Measurements from ENCODE around the gene P2RY12. TPM values are rescaled to one million over a fixed set of nuclear protein-coding genes. Genes with fewer than 3 reads are reported as not detected.
A peak's percentile ranks its signal among the peaks of the same experiment; 100 is the strongest.

The P2RY12 gene
- polyA plus RNA-seq, 4 donors = 0.54 to 2.2 (median 0.75) TPM; not detected in 1

DNA sequence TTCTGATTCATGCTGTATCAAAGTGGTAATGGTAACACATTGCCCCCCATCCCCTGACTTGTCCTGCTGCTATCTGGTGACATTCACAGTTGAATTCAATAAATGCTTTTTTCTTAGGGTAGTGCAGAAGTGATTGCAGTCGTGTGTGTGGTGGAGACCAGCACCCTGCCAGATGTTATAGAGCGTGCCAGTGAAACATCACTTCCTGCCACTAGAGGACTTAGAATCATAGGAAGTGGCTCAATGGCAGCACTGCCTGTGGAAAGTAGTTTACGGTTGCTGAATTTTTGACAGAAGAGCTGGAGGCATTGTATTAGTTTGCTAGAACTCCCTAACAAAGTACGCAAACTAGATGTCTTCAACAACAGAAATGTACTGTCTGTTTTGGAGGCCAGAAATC lies 37.4 kb upstream of the P2RY12 start:
- no peak for DNase-seq
- H3K27ac ChIP-seq (ENCODE audit: low read depth in 1 of 3, low read length in 2 of 3) = no peak overlapping the region
- H3K4me3 ChIP-seq (ENCODE audit: low read depth in 1 of 3, low read length in 3 of 3) = no peak overlapping the region
- peaks cover 0 to 2% (median 0%) of the 10 kb centered on the region in 3 donors for H3K36me3 ChIP-seq (ENCODE audit: control insufficient read depth in 3 of 3, insufficient read depth in 2 of 3, low read depth in 1 of 3, low read length in 3 of 3)
- H3K9me3 ChIP-seq (ENCODE audit: control insufficient read depth in 2 of 2, insufficient read depth in 1 of 2, low read depth in 1 of 2, low read length in 1 of 2) = no peaks in the 10 kb centered on the region
- no peak for FAIRE-seq
- H3K4me1 ChIP-seq (ENCODE audit: control insufficient read depth in 3 of 3, insufficient read depth in 2 of 3, low read depth in 1 of 3, low read length in 2 of 3) = no peaks in the 10 kb centered on the region
- no peaks in the 10 kb centered on the region for H3K27me3 ChIP-seq (ENCODE audit: control insufficient read depth in 3 of 3, insufficient read depth in 3 of 3, low read length in 3 of 3)
- WGBS, 3 donors = 77 to 90% (median 77%) methylated on average over 4 of the region's 4 CpGs

DNA sequence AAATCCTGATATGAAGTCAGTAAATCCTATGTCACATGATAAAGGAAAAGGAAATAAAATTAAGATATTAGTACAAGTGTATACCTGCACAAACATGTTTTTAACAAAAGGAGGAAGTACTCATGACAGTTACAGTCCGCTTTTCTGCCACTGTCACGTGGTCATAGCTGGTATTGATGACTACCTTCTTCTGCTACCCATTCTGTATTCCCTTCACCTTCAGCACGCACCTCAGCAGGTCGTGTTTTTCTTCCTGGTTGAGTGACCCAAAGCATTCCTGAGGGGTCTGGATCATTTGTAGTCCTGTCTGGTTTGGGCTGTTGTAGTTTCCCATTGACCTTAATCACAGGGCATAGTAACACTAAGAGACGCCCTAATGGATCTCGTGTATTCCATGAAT lies 35.3 kb upstream of the P2RY12 start:
- FAIRE-seq (no peak), DNase-seq (no peak)
- no peak overlapping the region for H3K4me3 ChIP-seq (ENCODE audit: low read depth in 1 of 3, low read length in 3 of 3)
- H3K27me3 ChIP-seq (ENCODE audit: control insufficient read depth in 3 of 3, insufficient read depth in 3 of 3, low read length in 3 of 3) = no peaks in the 10 kb centered on the region
- H3K4me1 ChIP-seq (ENCODE audit: control insufficient read depth in 3 of 3, insufficient read depth in 2 of 3, low read depth in 1 of 3, low read length in 2 of 3) = no peaks in the 10 kb centered on the region
- WGBS, 3 donors = 76 to 85% (median 80%) methylated on average over 6 of the region's 6 CpGs
- no peak overlapping the region for H3K27ac ChIP-seq (ENCODE audit: low read depth in 1 of 3, low read length in 2 of 3)
- no peaks in the 10 kb centered on the region for H3K9me3 ChIP-seq (ENCODE audit: control insufficient read depth in 2 of 2, insufficient read depth in 1 of 2, low read depth in 1 of 2, low read length in 1 of 2)
- H3K36me3 ChIP-seq (ENCODE audit: control insufficient read depth in 3 of 3, insufficient read depth in 2 of 3, low read depth in 1 of 3, low read length in 3 of 3) = peaks cover 0 to 4% (median 0%) of the 10 kb centered on the region in 3 donors

DNA sequence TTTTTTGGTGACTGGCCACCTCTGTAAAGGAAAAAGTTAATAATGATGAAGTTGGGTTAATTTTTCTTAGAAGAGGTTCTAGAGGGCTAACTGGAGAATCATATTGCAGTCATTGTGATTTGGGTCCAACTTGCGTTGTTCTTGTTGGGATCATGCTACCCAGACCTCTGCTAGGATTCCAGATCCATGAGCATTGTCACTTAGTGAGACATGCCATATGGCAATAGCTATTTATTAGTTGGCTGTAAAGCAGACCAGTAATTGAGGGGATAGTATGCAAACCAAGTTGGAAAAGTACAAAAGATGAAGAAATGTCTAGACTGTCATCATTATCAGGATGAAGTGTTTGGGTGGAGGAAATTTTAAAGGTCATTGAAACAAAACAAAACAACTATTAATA lies 30.7 kb upstream of the P2RY12 start:
- 40 to 86% (median 42%) methylated on average over 1 of the region's 1 CpG for whole genome bisulfite sequencing, 3 donors

DNA sequence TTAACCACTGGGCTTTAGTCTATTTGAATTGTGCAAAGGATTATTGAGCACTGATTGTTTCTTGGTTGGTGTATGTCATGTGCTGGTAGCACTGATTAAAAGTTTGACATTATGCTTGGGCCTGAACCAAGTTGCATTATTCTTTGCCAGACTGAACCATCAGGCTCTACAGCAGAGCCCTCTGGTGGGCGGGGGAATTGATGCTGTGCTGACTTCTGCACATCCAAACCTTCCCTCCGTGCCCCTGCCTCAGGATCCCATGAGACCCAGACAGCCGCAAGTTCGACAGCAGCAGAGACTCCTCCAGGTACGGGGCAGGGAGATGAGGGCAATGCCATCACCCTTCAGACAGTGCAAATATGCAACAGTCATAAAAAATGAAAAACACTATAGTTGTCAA lies 28.4 kb upstream of the P2RY12 start:
- H3K27ac ChIP-seq (ENCODE audit: low read depth in 1 of 3, low read length in 2 of 3) = no peak overlapping the region
- 88 to 91% (median 89%) methylated on average over 5 of the region's 5 CpGs for WGBS, 3 donors
- peaks cover 0 to 8% (median 0%) of the 10 kb centered on the region in 3 donors for H3K36me3 ChIP-seq (ENCODE audit: control insufficient read depth in 3 of 3, insufficient read depth in 2 of 3, low read depth in 1 of 3, low read length in 3 of 3)
- H3K9me3 ChIP-seq (ENCODE audit: control insufficient read depth in 2 of 2, insufficient read depth in 1 of 2, low read depth in 1 of 2, low read length in 1 of 2) = no peaks in the 10 kb centered on the region
- H3K27me3 ChIP-seq (ENCODE audit: control insufficient read depth in 3 of 3, insufficient read depth in 3 of 3, low read length in 3 of 3) = no peaks in the 10 kb centered on the region
- no peaks in the 10 kb centered on the region for H3K4me1 ChIP-seq (ENCODE audit: control insufficient read depth in 3 of 3, insufficient read depth in 2 of 3, low read depth in 1 of 3, low read length in 2 of 3)
- H3K4me3 ChIP-seq (ENCODE audit: low read depth in 1 of 3, low read length in 3 of 3) = no peak overlapping the region
- peak in 1 of 2 donors; percentile 3 for DNase-seq
- no peak for FAIRE-seq

More for the DNA sequence above, 30.7 kb upstream of the P2RY12 start:
- no peak overlapping the region for H3K27ac ChIP-seq (ENCODE audit: low read depth in 1 of 3, low read length in 2 of 3)
- DNase-seq = no peak
- FAIRE-seq = no peak
- H3K27me3 ChIP-seq (ENCODE audit: control insufficient read depth in 3 of 3, insufficient read depth in 3 of 3, low read length in 3 of 3) = no peaks in the 10 kb centered on the region
- no peak overlapping the region for H3K4me3 ChIP-seq (ENCODE audit: low read depth in 1 of 3, low read length in 3 of 3)
- H3K4me1 ChIP-seq (ENCODE audit: control insufficient read depth in 3 of 3, insufficient read depth in 2 of 3, low read depth in 1 of 3, low read length in 2 of 3) = no peaks in the 10 kb centered on the region
- no peaks in the 10 kb centered on the region for H3K9me3 ChIP-seq (ENCODE audit: control insufficient read depth in 2 of 2, insufficient read depth in 1 of 2, low read depth in 1 of 2, low read length in 1 of 2)
- H3K36me3 ChIP-seq (ENCODE audit: control insufficient read depth in 3 of 3, insufficient read depth in 2 of 3, low read depth in 1 of 3, low read length in 3 of 3) = peaks cover 0 to 8% (median 0%) of the 10 kb centered on the region in 3 donors

DNA sequence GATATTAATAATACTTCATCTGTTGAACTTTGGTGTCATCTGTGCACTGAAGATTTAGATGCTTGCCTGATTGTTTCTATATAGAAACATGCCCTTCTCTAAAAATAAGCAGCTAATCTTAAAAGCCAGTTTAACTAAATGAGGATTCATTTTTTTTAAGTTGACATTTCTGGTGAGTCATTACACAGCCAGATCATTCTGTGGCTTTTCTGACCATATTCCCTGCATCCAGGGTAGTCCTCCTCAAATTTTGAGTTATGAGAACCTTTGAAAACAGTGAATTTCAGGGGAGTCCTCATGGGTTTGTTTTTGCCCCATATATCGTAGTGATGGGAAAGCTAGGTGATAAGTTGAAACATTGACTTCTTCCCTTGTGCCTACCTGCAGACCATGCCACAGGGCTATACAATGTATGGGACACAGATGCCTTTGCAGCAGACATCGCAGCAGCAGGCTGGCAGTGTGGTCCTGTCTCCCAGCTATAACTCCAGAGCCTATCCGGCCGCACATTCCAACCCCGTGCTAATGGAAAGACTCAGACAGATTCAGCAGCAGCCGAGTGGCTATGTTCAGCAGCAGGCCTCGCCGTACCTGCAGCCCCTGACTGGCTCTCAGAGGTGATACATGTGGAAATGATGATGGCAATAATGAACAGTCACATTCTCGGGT lies 26.5 kb upstream of the P2RY12 start:
- DNase-seq (no peak), FAIRE-seq (no peak)
- Histone ChIP-seq H3K9me3 (ENCODE audit: control insufficient read depth in 2 of 2, insufficient read depth in 1 of 2, low read depth in 1 of 2, low read length in 1 of 2) (no peaks in the 10 kb centered on the region), H3K4me3 (ENCODE audit: low read depth in 1 of 3, low read length in 3 of 3) (no peak overlapping the region), H3K27ac (ENCODE audit: low read depth in 1 of 3, low read length in 2 of 3) (no peak overlapping the region), H3K36me3 (ENCODE audit: control insufficient read depth in 3 of 3, insufficient read depth in 2 of 3, low read depth in 1 of 3, low read length in 3 of 3) (peaks cover 0 to 8% (median 0%) of the 10 kb centered on the region in 3 donors), H3K27me3 (ENCODE audit: control insufficient read depth in 3 of 3, insufficient read depth in 3 of 3, low read length in 3 of 3) (no peaks in the 10 kb centered on the region), H3K4me1 (ENCODE audit: control insufficient read depth in 3 of 3, insufficient read depth in 2 of 3, low read depth in 1 of 3, low read length in 2 of 3) (no peaks in the 10 kb centered on the region)
- WGBS, 3 donors = 88 to 90% (median 88%) methylated on average over 9 of the region's 9 CpGs

DNA sequence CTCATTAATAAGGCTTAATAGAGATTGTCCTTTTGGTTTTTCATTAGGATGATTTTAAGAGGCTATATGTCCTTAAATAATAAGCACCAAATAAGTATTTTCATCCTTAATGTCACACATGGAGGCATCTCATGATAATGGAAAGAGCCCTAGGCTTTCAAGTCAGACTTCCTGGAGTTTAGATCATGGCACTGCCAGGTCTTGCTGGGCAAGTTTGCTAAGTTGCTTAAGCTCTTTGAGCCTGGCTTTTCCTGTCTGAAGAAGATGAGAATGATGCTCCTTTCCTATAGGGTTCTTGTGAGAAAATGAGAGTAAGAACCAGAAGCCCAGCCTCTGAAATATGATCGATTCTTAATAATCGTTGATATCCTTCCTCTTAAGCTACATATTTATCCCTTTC lies 23.4 kb upstream of the P2RY12 start:
- 96 to 97% (median 96%) methylated on average over 2 of the region's 2 CpGs for WGBS, 3 donors
- Histone ChIP-seq H3K9me3 (ENCODE audit: control insufficient read depth in 2 of 2, insufficient read depth in 1 of 2, low read depth in 1 of 2, low read length in 1 of 2) (no peaks in the 10 kb centered on the region), H3K27ac (ENCODE audit: low read depth in 1 of 3, low read length in 2 of 3) (no peak overlapping the region), H3K27me3 (ENCODE audit: control insufficient read depth in 3 of 3, insufficient read depth in 3 of 3, low read length in 3 of 3) (no peaks in the 10 kb centered on the region), H3K4me1 (ENCODE audit: control insufficient read depth in 3 of 3, insufficient read depth in 2 of 3, low read depth in 1 of 3, low read length in 2 of 3) (no peaks in the 10 kb centered on the region), H3K36me3 (ENCODE audit: control insufficient read depth in 3 of 3, insufficient read depth in 2 of 3, low read depth in 1 of 3, low read length in 3 of 3) (peaks cover 0 to 4% (median 0%) of the 10 kb centered on the region in 3 donors), H3K4me3 (ENCODE audit: low read depth in 1 of 3, low read length in 3 of 3) (no peak overlapping the region)
- FAIRE-seq = no peak
- no peak for DNase-seq

DNA sequence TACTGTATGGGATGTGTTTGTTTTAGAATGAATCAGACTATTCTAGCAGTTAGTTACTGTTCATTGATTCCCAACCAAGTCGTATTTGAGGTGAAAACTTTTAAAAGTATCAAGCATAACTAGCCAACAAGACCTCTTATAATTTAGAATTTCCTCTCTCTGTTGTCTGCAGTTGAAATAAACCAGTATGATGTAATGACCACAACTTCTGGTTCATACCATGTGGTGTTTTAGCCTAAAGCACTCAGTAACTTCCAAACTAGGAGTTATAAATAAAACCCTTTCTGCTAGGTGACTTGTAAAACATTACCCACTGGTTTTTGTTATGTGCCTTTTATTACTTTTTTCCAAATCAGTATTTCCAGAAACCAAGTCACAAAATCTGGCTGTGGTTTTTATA lies 19.8 kb upstream of the P2RY12 start:
- Histone ChIP-seq H3K4me3 (ENCODE audit: low read depth in 1 of 3, low read length in 3 of 3) (no peak overlapping the region), H3K4me1 (ENCODE audit: control insufficient read depth in 3 of 3, insufficient read depth in 2 of 3, low read depth in 1 of 3, low read length in 2 of 3) (no peaks in the 10 kb centered on the region), H3K27ac (ENCODE audit: low read depth in 1 of 3, low read length in 2 of 3) (no peak overlapping the region), H3K27me3 (ENCODE audit: control insufficient read depth in 3 of 3, insufficient read depth in 3 of 3, low read length in 3 of 3) (no peaks in the 10 kb centered on the region), H3K9me3 (ENCODE audit: control insufficient read depth in 2 of 2, insufficient read depth in 1 of 2, low read depth in 1 of 2, low read length in 1 of 2) (no peaks in the 10 kb centered on the region), H3K36me3 (ENCODE audit: control insufficient read depth in 3 of 3, insufficient read depth in 2 of 3, low read depth in 1 of 3, low read length in 3 of 3) (no peaks in the 10 kb centered on the region)
- FAIRE-seq (no peak), DNase-seq (no peak)
- 38 to 55% (median 46%) methylated on average over 1 of the region's 1 CpG for WGBS, 3 donors

DNA sequence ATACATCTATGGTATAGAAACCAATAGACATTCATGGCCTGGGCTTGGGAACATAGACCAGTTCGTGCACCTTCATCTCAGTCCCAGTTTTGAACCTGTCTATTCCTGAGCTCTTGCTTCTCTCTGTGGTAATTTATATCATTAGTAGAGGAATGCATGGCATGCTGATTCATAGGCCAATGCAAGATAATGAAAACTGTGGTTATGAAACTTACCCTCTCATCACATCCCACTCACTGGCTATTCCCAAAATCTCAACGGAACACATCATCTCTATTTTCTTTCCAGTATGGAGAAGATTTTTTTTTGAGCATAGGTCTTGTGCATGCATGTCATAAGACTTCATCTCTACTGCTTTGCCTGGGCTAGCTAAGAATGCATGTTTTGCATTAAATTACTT lies 18.7 kb upstream of the P2RY12 start:
- no peaks in the 10 kb centered on the region for H3K36me3 ChIP-seq (ENCODE audit: control insufficient read depth in 3 of 3, insufficient read depth in 2 of 3, low read depth in 1 of 3, low read length in 3 of 3)
- no peak overlapping the region for H3K4me3 ChIP-seq (ENCODE audit: low read depth in 1 of 3, low read length in 3 of 3)
- H3K27ac ChIP-seq (ENCODE audit: low read depth in 1 of 3, low read length in 2 of 3) = no peak overlapping the region
- no peaks in the 10 kb centered on the region for H3K27me3 ChIP-seq (ENCODE audit: control insufficient read depth in 3 of 3, insufficient read depth in 3 of 3, low read length in 3 of 3)
- no peak for FAIRE-seq
- H3K9me3 ChIP-seq (ENCODE audit: control insufficient read depth in 2 of 2, insufficient read depth in 1 of 2, low read depth in 1 of 2, low read length in 1 of 2) = no peaks in the 10 kb centered on the region
- DNase-seq = no peak
- WGBS, 3 donors = 86 to 89% (median 89%) methylated on average over 2 of the region's 2 CpGs
- no peaks in the 10 kb centered on the region for H3K4me1 ChIP-seq (ENCODE audit: control insufficient read depth in 3 of 3, insufficient read depth in 2 of 3, low read depth in 1 of 3, low read length in 2 of 3)

DNA sequence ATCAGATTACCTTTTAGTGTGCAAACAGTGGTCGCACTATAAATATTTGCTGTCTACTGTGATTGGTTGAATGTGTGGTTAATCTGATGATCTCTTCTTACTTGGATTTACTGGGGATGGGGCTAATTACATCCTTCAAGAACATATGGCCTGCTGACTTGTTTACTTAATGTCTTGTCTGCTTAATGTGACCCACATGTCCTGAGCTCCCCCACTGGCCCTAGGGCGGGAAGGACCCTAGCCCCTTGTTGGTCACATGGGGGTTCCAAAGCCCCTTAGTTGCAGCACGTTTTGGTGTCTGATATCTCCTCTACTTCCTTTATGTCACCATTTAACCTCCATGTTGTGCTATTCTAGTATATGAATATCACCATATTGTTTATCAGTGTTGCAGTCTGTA lies 17.8 kb upstream of the P2RY12 start:
- DNase-seq (no peak), FAIRE-seq (no peak)
- WGBS, 3 donors = 77 to 83% (median 80%) methylated on average over 3 of the region's 3 CpGs

More for the DNA sequence above, 17.8 kb upstream of the P2RY12 start:
- H3K36me3 ChIP-seq (ENCODE audit: control insufficient read depth in 3 of 3, insufficient read depth in 2 of 3, low read depth in 1 of 3, low read length in 3 of 3) = no peaks in the 10 kb centered on the region
- H3K27me3 ChIP-seq (ENCODE audit: control insufficient read depth in 3 of 3, insufficient read depth in 3 of 3, low read length in 3 of 3) = no peaks in the 10 kb centered on the region
- no peak overlapping the region for H3K4me3 ChIP-seq (ENCODE audit: low read depth in 1 of 3, low read length in 3 of 3)
- no peaks in the 10 kb centered on the region for H3K4me1 ChIP-seq (ENCODE audit: control insufficient read depth in 3 of 3, insufficient read depth in 2 of 3, low read depth in 1 of 3, low read length in 2 of 3)
- no peak overlapping the region for H3K27ac ChIP-seq (ENCODE audit: low read depth in 1 of 3, low read length in 2 of 3)
- H3K9me3 ChIP-seq (ENCODE audit: control insufficient read depth in 2 of 2, insufficient read depth in 1 of 2, low read depth in 1 of 2, low read length in 1 of 2) = no peaks in the 10 kb centered on the region

All from small intestine (tissue), 7 donors.